Measurements from ENCODE around the gene IL27RA.

IL27RA gene

DNA sequence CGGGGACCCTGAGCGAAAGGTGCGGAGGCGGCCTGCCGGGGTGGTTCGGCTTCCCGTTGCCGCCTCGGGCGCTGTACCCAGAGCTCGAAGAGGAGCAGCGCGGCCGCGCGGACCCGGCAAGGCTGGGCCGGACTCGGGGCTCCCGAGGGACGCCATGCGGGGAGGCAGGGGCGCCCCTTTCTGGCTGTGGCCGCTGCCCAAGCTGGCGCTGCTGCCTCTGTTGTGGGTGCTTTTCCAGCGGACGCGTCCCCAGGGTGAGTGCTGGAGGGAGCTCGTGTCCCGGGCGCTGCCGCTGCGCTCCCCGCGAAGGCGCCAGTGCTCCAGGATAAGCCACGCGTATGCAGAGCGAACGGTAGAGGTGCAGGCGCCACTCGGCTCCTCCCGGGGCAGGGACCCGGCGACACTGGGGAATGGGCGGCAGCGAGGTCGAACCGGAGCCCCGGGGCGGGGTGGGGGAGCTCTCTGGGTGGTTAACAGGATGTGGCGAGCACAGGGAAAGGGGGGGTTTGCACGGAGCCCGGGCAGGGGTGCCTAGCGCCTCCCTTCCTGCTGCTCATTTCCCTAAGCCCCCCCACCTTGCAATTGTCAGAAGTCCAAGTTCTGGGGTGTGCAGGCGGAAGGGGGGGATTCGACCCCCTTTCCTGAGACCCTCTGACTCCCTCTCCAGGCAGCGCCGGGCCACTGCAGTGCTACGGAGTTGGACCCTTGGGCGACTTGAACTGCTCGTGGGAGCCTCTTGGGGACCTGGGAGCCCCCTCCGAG is at the start of gene IL27RA:
IL27RA (plus strand) TSS at position 44 of the 762 bp plus-strand sequence; CDS start at position 155, 111 bp downstream.
- peak; percentile 48 to 66 (median 62) for DNase-seq (ENCODE audit: low read depth in 2 of 3, low spot score in 1 of 3)

DNA sequence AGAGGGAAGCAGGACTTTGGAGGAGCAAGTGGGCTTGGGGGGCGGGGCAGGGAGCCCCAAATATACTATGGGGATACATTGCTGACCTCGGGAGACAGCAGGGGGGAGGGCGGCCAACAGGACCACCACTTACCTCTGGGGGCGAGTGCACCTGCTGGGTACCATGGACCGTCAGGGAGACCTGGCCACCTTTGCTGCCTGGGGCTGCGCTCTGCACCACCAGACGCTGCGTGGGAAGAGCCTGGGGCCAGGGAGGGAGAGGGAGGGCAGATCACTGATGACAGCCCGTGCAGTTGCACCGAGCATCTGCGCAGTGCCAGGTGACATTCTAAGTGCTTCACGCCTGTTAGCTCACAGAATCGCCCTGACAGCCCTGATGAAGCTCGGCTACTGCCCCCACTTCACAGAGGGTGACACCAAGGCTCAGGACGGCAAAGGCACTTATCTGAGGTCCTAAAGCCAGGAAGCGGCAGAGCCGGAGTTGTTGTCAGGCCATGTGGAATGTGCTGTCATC is 49.5 kb upstream of the IL27RA start:
- DNase-seq (ENCODE audit: low read depth in 2 of 3, low spot score in 1 of 3) = no peak

DNA sequence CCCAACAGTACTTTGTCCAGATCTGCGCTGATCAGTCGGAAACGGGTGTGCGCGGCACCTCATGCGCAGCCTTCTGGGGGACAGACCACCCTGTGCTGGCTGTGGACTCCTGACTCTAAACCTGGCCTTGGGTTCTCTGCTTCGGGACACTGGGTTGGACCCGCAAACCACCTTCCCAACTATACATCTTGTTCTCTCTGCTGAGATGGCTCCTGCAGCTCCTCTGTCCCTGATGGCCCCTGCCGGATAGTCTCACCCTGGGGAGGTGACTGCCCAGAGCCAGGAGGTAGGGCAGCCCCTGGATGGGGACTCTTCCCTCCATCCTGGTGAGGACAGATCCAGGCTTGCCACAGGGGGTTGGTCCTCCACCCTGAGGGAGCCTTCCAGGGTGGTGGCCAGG is 48.8 kb upstream of the IL27RA start:
- no peak for DNase-seq (ENCODE audit: low read depth in 2 of 3, low spot score in 1 of 3)

DNA sequence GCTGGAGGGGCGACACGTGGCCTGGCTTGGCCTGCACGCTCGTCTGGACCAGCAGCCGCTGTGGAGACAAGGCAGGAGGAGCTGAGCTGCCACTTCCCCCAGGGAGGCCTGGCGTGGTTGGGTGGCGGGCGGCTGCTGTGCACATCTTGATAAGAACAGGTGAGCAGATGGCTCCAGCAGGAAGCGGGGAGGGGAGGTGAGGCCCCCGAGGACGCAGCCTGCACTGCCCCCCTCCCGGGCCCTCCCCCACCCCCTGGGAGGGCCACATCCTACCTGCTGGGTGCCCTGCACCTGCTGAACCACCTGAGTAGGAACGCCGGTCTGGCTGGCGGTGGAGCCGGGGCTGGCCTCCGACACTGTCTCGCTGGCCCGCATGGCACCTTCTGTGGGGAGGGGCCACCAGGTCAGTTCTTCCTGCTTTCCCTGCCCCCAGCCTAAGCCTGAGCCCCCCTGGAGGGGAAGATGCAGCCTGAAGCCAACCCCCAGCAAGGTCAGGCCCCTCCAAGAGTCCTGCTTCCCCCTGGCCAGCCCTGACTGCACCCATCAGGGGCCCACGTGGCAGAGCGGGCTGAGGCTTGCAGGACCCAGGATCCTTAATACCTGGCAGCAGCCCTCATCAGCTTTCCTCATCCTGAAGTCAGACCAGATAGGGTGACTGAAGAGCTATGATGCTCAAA is 48.2 kb upstream of the IL27RA start:
- DNase-seq (ENCODE audit: low read depth in 2 of 3, low spot score in 1 of 3) = no peak

DNA sequence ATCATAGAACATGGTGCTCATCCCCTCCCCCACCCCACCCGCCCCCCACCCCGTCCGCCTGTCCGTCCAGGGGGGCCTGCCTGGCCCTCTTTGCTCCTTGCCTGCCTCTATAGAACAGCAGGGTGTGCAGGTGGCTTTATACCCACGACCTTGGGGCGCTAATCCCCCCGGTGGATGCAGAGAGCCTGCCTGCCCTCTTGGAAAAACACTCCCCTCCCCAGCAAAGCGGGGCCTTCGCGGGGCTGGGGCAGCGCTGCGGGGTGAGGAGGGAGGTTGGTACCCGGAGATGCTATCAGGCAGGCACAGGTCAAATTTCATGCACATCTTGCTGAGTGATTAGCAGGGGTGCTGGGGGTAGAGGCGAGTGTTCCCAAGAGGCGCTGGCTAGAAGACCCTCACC is 47.4 kb upstream of the IL27RA start:
- no peak for DNase-seq (ENCODE audit: low read depth in 2 of 3, low spot score in 1 of 3)

DNA sequence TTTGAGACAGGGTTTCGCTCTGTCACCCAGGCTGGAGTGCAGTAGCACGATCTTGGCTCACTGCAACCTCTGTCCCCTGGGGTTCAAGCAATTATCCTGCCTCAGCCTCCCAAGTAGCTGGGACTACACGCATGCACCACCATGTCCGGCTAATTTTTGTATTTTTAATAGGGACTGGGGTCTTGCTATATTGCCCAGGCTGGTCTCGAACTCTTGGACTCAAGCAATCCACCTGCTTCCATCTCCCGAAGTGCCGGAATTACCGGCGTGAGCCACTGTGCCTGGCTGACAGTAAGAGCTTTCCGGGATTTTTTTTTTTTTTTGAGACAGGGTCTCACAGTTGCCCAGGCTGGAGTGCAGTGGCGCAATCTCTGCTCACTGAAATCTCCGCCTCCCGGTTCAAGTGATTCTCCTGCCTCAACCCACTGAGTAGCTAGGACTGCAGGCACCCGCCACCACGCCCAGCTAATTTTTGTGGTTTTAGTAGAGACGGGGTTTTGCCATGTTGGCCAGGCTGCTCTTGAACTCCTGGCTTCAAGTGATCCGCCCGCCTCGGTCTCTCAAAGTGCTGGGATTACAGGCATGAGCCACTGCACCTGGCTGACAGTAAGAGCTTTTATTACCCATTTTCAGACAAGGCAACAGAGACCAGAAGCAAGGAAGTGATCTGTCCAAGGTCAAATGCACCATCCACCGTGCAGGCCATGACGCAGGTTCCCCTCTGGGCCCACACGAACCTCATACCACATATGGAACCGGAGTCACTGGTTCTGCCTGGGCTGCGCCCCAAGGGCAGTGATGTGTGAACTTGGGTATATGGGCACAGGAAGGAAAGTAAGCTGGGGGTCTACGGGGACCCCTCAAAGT is 46.5 kb upstream of the IL27RA start:
- no peak for DNase-seq (ENCODE audit: low read depth in 2 of 3, low spot score in 1 of 3)

DNA sequence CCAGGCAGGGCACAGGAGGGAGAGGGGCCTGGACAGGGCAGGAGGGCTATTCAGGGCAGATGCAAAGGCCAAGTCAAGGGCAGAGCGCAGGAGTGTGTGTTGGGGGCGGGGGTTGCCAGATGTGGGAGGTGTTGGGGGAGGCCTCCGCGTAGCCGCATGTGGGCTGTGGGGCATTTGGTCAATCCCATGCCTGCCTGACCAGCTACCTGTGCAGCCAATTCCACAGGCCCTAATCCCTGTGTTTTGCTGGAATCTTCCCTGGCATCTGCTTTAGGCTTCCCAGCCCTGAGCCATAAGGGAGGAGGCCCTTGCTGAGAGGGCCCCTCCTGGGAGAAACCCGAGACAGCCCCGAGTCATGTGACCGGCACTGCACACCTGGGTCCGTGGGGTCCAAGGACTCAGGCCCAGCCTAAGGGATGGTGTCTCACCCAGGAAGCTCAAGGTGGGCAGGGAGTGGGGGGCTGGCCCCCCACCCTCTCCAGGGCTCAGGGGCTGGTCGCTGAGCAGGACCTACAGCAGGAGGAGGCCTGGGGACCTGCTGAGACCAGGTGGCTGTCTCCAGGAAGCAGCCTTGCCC is 45.7 kb upstream of the IL27RA start:
- DNase-seq (ENCODE audit: low read depth in 2 of 3, low spot score in 1 of 3) = no peak

DNA sequence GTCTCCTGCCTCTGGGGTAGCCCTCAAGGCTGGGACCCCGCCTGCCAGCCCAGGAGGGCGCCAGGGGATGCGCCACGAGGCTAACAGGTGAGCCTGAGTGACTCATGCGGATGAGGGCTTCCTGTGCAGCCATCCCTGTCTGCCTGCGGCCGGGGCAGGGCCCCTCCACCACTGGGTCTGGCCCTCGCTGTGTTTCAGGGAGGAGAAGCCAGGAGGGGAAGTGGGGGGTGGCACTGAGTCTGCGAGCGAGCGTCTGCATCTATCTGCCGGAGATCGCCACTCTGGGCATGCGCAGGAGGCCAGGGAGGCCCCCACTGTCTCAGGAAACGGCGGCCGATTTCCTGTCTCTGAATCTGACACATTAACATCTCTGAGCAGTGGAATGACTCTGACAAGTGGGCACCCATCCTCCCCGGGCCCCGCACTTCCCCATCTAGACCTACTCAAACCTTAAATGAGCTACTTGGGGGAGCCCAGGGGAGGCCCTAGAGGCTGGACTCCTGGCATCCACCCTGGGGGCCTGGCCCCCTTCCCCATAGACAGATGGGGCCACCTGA is 45.1 kb upstream of the IL27RA start:
- DNase-seq (ENCODE audit: low read depth in 2 of 3, low spot score in 1 of 3) = peak; percentile 97 to 98 (median 98)

DNA sequence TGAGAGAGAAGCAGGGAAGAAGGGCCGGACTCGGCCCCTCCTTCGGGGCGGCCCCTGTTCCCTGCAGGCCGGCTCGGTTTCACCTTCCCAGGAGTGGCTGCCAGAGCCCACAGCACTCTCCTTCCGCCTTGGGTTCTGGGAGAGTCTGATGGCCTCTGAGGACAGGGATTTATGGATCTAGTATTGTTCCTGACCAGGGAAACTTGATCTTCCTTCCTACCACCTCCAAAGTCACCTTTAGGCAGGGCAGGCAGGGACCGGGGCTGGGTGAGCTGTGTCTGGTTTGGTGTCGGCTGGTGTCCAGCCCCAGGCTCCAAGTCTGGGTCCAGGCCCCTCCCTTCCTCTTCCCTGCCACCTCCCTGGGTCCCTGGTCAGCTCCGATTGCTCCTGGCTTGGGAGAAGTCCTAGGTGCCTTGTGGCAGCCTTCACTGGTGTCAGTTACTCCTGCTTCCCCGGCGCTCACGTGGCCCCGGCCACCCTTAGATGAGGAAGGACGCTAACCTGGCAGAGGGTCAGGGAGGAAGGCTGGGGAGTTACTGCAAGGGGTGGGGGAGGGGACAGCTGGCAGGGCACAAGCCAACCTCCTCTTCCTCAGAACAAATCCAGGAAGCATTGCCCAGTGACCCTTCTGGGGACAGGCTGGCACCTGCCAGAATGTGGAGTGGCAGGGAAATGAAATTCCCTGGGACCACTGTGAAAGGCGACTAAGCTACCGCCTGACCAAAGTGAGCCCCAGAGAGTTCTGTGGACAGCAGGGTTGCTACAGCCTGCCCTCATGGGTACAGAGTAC is 44.3 kb upstream of the IL27RA start:
- no peak for DNase-seq (ENCODE audit: low read depth in 2 of 3, low spot score in 1 of 3)

DNA sequence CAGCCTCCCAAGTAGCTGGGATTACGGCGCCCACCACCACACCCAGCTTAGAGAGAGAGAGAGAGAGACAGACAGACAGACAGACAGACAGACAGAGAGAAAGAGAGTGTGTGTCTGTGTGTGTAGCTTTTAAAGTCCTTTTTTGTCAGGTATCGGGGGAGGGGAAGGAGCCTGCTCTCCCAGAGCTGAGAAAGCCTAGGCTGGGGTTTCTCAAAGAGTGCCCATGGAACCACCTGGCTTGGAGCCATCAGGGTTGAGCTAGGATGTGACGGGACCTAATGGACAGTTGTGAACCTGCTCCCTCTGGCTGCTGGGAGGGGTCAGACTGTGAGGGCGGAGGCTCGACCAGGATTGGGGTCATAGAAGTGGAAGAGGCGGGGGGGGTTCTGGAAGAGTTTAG is 42.1 kb upstream of the IL27RA start:
- no peak for DNase-seq (ENCODE audit: low read depth in 2 of 3, low spot score in 1 of 3)

DNA sequence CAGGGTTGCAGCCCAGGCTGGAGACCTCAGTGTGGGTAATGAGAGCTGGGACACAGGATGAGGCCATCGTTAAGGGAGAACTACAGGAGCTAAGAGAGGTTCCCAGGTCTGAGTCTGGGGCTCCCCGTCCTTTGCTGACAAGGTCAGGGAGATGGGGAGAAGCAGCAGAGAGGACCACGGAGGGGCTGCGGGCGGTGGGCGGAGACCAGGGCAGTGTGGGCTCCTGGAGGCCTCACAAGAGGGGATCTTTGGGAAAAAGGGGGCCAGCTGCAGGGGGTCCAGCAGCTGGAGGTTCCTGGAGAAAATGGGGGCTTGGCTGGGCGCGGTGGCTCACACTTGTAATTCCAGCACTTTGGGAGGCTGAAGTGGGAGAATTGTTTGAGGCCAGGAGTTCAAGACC is 41.5 kb upstream of the IL27RA start:
- no peak for DNase-seq (ENCODE audit: low read depth in 2 of 3, low spot score in 1 of 3)

DNA sequence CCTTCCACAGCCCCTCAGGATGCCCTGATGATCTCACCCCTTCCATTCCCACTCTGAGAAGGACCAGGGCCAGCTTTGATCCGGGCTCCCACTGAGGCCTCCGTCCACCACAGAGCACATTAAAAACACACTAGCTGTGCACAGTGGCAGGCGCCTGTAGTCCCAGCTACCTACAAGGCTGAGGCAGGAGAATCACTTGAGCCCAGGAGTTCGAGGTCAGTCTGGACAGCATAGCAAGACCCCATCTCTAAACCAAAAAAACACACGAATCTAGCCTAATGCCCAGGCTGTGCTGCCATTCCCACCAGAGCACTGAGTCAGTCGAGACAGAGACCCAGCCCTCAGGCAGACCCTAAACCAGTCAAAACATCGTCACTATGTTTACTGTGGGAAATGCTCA is 39.5 kb upstream of the IL27RA start:
- no peak for DNase-seq (ENCODE audit: low read depth in 2 of 3, low spot score in 1 of 3)

DNA sequence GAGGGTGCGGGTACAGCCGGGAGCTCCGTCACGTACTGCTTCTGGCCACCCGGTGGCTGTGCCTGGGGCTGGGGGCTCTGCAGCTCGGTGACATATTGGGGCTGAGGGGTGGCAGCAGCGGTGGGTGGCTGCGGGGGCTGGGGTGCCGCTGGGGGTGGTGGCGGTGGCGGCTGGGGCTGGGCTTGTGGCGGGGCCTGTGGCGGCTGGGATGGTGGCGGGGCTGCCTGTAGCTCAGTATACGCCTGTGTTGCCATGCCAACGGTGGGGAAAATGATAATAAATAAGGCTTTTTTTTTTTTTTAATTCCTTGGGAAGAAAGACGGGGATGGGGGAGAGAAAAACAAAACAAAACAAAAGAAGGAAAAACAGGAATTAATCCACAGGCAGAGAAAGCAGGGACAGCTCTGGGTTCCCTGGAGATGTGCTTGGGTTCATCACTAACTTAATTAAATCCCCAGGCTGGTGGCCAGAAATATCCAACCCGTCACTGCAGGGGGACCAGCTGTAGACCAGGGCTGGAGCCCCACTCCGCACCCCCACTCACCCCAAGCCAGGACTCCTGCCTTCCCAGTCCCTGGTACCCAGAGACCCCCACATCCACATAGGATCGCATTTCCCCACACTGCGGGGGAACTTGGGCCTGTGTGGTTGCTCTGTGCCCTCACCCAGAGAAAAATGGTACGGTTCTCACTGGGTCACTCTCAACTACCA is 37.8 kb upstream of the IL27RA start:
- no peak for DNase-seq (ENCODE audit: low read depth in 2 of 3, low spot score in 1 of 3)

DNA sequence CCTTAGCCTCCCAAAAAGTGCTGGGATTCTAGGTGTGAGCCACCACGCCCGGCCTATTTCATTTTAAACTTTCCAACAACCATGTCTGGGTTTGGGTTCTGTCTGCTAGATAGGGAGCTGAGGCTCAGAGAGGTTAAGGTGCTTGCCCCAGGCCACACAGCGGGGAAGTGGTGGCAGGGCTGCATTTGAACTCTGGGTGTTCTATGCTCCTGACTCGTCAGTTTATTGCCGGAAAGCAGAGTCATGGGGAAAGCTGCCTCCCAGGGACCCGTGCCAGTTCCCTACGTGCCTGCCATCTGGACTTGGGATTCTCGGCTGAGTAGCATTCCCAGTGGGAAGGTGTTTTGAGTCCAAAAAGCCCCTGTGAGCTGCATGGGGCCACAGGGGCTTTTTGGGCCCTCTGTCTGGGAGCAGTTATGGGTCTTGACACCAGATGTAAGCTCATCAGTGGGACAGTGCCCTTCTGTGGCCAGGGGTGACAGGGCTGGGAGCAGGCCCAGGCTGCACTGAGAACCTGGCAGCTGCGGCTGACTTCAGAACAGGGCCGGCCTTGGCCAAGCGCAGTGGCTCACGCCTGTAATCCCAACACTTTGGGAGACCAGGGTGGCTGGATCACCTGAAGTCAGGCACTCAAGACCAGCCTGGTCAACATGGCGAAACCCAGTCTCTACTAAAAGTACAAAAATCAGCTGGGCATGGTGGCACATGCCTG is 36.4 kb upstream of the IL27RA start:
- no peak for DNase-seq (ENCODE audit: low read depth in 2 of 3, low spot score in 1 of 3)

DNA sequence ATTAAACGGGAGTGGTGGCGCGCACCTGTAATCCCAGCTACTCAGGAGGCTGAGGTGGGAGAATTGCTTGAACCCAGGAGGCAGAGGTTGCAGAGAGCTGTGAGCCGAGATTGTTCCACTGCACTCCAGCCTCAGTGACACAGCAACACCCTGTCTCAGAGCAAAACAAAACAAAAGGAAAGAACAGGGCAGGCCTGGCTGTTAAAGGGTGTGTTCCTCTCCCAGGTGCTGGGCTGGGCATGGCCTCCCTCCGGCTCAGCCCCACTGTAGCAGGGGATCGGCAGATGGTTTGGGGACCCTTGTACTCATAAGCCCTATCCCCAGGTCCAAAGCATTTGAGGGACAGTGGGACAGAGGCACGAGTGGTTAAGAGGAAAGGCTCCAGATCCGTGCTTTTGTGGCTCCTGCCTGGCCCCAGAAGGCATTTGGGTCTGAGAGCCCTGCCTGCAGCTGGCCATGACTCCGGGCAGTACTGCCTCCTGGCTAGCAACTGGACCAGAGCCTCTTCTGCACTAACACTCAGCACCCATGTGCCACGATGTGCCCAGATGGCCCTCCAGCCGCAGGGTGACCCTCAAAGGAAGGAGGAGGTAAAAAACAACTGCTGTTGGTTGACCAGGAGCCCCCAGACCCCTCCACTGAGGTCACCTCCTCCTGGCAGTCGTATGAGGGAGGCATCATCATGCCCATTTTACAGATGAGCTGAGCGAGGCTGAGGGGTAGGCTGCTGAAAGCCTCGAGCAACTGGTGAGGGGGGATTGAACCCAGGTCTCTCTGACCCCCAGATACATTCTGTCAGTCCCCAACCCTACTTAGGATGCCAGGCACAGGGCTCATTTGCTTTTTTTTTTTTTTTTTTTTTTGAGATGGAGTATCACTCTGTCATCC is 35.4 kb upstream of the IL27RA start:
- DNase-seq (ENCODE audit: low read depth in 2 of 3, low spot score in 1 of 3) = no peak

DNA sequence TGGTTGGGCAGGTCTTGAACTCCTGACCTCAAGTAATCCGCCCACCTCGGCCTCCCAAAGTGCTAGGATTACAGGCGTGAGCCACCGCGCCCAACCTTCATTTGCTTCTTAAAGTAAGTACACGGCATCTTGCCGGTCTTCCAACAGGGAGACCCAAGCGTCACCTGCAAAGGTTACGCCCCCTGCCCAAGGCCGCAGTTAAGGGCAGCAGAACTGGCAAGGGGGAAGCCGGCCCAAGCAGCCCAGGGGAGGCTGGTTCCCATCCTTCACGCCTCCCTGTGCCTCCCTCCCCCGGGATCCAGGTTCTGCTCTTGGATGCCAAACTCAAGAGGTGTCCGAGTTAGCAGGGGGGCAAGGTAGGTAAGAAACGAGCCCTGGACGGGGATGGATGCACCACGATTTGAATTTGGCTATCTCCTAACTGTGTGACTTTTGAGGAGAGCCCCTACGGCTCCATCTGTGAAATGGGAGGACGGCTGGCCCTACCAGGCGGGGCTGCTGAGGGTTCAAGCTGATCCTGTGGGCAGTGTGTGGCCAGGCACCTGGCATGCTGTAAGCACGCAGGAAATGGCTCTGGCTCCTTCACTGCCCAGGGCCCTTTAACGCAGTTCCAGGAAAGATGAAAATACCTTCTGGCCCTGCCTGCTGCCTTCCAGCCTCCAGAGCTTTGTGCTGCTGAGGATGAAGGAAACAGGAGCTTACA is 34.5 kb upstream of the IL27RA start:
- DNase-seq (ENCODE audit: low read depth in 2 of 3, low spot score in 1 of 3) = no peak

DNA sequence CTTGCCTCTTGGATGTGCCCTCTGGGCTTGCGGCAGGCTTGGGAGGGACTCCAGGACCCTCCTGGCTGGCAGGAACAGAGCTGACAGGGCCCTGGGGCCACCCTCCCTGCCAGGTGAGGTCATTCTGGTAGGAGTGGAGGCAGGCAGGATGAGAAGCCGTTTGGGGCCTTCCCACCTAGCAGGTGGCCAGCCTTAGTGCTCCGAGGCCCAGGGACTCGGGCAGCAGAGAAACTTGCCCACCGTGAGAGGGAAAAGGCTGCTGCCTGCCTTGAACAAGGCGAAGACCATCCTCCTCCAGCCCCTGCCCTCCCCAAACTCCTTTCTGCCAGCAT is 34.0 kb upstream of the IL27RA start:
- no peak for DNase-seq (ENCODE audit: low read depth in 2 of 3, low spot score in 1 of 3)

All from stimulated activated CD4-positive, alpha-beta T cell treated with anti-CD3 and anti-CD28 coated beads, Interleukin-12 subunit alpha, Interleukin-12 subunit beta, amount 100 ng/mL, for 48 hours (primary cell).